ACC112 (cell line): Measurements from ENCODE around the gene DOCK9.

ENCODE experiments used
- H2AFZ ChIP-seq: fragments of 200-600 bp; sonication (generic); one replicate; pipeline ENCODE4 v1.6.0; 2017; ENCODE audit warnings: antibody characterized with exemption, low read length; ENCODE audit not compliant: unreplicated experiment
- H3K27ac ChIP-seq: fragments of 200-600 bp; sonication (generic); 2 replicates; pipeline ENCODE4 v1.5.1; 2014; ENCODE audit warnings: low read depth, mild to moderate bottlenecking, antibody characterized with exemption, low read length, moderate library complexity
- H3K27me3 ChIP-seq: fragments of 200-600 bp; sonication (generic); 2 replicates; pipeline ENCODE4 v1.6.1; 2014; ENCODE audit warnings: mild to moderate bottlenecking, antibody characterized with exemption, low read length, moderate library complexity, mixed read lengths; ENCODE audit not compliant: insufficient read depth
- H3K36me3 ChIP-seq: fragments of 200-600 bp; sonication (generic); 2 replicates; pipeline ENCODE4 v1.6.1; 2016; ENCODE audit warnings: mild to moderate bottlenecking, antibody characterized with exemption, low read length, moderate library complexity, mixed read lengths; ENCODE audit not compliant: insufficient read depth
- H3K4me1 ChIP-seq: fragments of 200-600 bp; sonication (generic); one replicate; pipeline ENCODE4 v1.6.1; 2016; ENCODE audit warnings: low read length, mixed read lengths; ENCODE audit not compliant: insufficient read depth, unreplicated experiment, control insufficient read depth
- H3K4me3 ChIP-seq: fragments of 200-600 bp; sonication (generic); 2 replicates; pipeline ENCODE4 v1.5.1; 2014; ENCODE audit warnings: mild to moderate bottlenecking, low read depth, low read length
- H3K79me2 ChIP-seq: fragments of 200-600 bp; sonication (generic); one replicate; pipeline ENCODE4 v1.6.0; 2016; ENCODE audit warnings: low read length; ENCODE audit not compliant: control insufficient read depth, unreplicated experiment, insufficient read depth

DOCK9 gene

GRCh38 chr13:98838776-98839175 lies 139.1 kb downstream of the DOCK9 start:
- Histone ChIP-seq H3K27me3 (no peaks in the 10 kb centered on the region), H3K36me3 (no peaks in the 10 kb centered on the region), H3K27ac (no peak overlapping the region), H3K79me2 (no peaks in the 10 kb centered on the region), H2AFZ (no peak overlapping the region), H3K4me1 (no peaks in the 10 kb centered on the region), H3K4me3 (no peak overlapping the region)

- no peak overlapping the region for H2AFZ ChIP-seq
- H3K79me2 ChIP-seq, result no peaks in the 10 kb centered on the region
- H3K27me3 ChIP-seq, result no peaks in the 10 kb centered on the region
- no peak overlapping the region for H3K27ac ChIP-seq
- no peaks in the 10 kb centered on the region for H3K36me3 ChIP-seq
- no peak overlapping the region for H3K4me3 ChIP-seq
- no peaks in the 10 kb centered on the region for H3K4me1 ChIP-seq
Measured at GRCh38 chr13:98837896-98838295, 140.0 kb downstream of the DOCK9 start.

- H2AFZ ChIP-seq, result no peak overlapping the region
- no peaks in the 10 kb centered on the region for H3K4me1 ChIP-seq
Measured at GRCh38 chr13:98835156-98835555, 142.7 kb downstream of the DOCK9 start.

GRCh38 chr13:98834254-98834960 lies 143.5 kb downstream of the DOCK9 start:
- Histone ChIP-seq H3K4me3 (no peak overlapping the region), H3K27me3 (no peaks in the 10 kb centered on the region), H3K4me1 (no peaks in the 10 kb centered on the region), H3K79me2 (no peaks in the 10 kb centered on the region), H3K36me3 (no peaks in the 10 kb centered on the region), H3K27ac (no peak overlapping the region), H2AFZ (no peak overlapping the region)

More at GRCh38 chr13:98835156-98835555, 142.7 kb downstream of the DOCK9 start:
- Histone ChIP-seq H3K4me3 (no peak overlapping the region), H3K36me3 (no peaks in the 10 kb centered on the region), H3K79me2 (no peaks in the 10 kb centered on the region), H3K27me3 (no peaks in the 10 kb centered on the region), H3K27ac (no peak overlapping the region)

- Histone ChIP-seq H3K27me3 (no peaks in the 10 kb centered on the region), H2AFZ (no peak overlapping the region), H3K79me2 (no peaks in the 10 kb centered on the region), H3K4me1 (no peaks in the 10 kb centered on the region), H3K27ac (no peak overlapping the region), H3K4me3 (no peak overlapping the region), H3K36me3 (no peaks in the 10 kb centered on the region)
Measured at GRCh38 chr13:98831236-98831635, 146.6 kb downstream of the DOCK9 start.

GRCh38 chr13:98829541-98829940 lies 148.3 kb downstream of the DOCK9 start:
- H2AFZ ChIP-seq, result no peak overlapping the region
- H3K79me2 ChIP-seq, result no peaks in the 10 kb centered on the region
- no peaks in the 10 kb centered on the region for H3K27me3 ChIP-seq
- H3K27ac ChIP-seq, result no peak overlapping the region
- peaks cover 4% of the 10 kb centered on the region for H3K4me1 ChIP-seq
- H3K36me3 ChIP-seq, result no peaks in the 10 kb centered on the region
- no peak overlapping the region for H3K4me3 ChIP-seq

GRCh38 chr13:98828614-98829013 lies 149.2 kb downstream of the DOCK9 start:
- H2AFZ ChIP-seq, result no peak overlapping the region
- no peaks in the 10 kb centered on the region for H3K27me3 ChIP-seq
- H3K36me3 ChIP-seq, result 0 out of 2 replicates have a peak, but pooled peaks cover 2% of the 10 kb centered on the region
- no peaks in the 10 kb centered on the region for H3K79me2 ChIP-seq
- peaks cover 10% of the 10 kb centered on the region for H3K4me1 ChIP-seq
- no peak overlapping the region for H3K27ac ChIP-seq
- no peak overlapping the region for H3K4me3 ChIP-seq

- Histone ChIP-seq H3K4me1 (peaks cover 13% of the 10 kb centered on the region), H3K27ac (no peak overlapping the region), H3K36me3 (0 out of 2 replicates have a peak, but pooled peaks cover 4% of the 10 kb centered on the region), H3K79me2 (no peaks in the 10 kb centered on the region), H3K4me3 (no peak overlapping the region), H2AFZ (no peak overlapping the region), H3K27me3 (no peaks in the 10 kb centered on the region)
Measured at GRCh38 chr13:98827449-98827848, 150.4 kb downstream of the DOCK9 start.

GRCh38 chr13:98826146-98826545 lies 151.7 kb downstream of the DOCK9 start:
- Histone ChIP-seq H2AFZ (no peak overlapping the region), H3K27ac (no peak overlapping the region), H3K4me1 (peaks cover 25% of the 10 kb centered on the region), H3K79me2 (no peaks in the 10 kb centered on the region), H3K4me3 (no peak overlapping the region), H3K36me3 (0 out of 2 replicates have a peak, but pooled peaks cover 4% of the 10 kb centered on the region), H3K27me3 (no peaks in the 10 kb centered on the region)

- Histone ChIP-seq H3K4me1 (peaks cover 30% of the 10 kb centered on the region), H3K27me3 (no peaks in the 10 kb centered on the region), H2AFZ (no peak overlapping the region), H3K79me2 (no peaks in the 10 kb centered on the region), H3K4me3 (no peak overlapping the region), H3K27ac (no peak overlapping the region), H3K36me3 (0 out of 2 replicates have a peak, but pooled peaks cover 4% of the 10 kb centered on the region)
Measured at GRCh38 chr13:98825659-98826058, 152.2 kb downstream of the DOCK9 start.
